ENCODE measurements around the gene HOXD1. TPM values are rescaled to one million over a fixed set of nuclear protein-coding genes. Genes with fewer than 3 reads are reported as not detected.

The HOXD1 gene
- total RNA-seq, 1 donor from 2014 or later: 9.8 TPM

DNA sequence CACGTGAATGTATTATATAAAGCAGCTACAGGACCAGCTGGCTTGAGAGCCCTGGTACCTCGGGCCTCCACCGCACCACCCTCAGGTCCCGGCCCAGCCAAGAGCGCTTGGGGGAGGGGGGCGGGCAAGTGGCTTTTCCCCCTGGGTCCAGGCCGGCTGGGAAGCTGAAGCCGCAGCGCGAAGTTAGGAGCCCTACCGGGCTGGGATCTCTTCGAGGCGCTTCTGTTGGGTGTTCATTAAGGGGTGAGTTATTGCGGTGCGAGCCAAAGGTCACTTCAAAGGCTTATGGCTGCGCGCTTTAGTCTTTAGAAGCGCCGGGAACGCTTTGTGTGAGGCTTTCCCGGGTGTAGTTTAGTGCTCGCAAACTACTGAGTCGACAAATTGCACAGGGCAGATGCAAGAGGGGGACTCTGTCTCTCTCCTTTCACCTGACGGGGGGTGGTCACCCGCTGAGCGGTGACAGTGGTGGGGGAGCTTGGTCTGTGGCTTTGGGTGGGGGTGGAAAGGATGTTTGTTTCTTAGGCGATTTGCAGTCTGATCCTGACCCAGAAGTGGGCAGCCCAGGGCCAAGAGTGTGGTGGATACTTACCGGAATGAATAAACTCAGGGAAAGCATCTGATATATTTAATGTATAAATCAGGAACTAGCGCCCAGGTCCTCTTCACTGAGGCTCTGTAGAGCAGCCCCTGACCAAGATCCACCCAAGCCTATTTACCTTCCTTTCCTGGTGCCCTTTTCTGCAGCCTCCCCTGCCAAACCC lies 25.4 kb upstream of the HOXD1 start:
- Histone ChIP-seq H3K9me3 (no peaks in the 10 kb centered on the region), H3K27ac (no peak overlapping the region), H3K4me3 (no peak overlapping the region), H3K27me3 (peaks cover 11% of the 10 kb centered on the region), H3K4me1 (peaks cover 0 to 11% of the 10 kb centered on the region in 2 donors), H3K36me3 (no peaks in the 10 kb centered on the region)
- intact Hi-C loops (cut with DNase I): no loop called here
- no peak for DNase-seq (ENCODE audit: low spot score in 2 of 2)
- TF ChIP-seq, protein P1, sequence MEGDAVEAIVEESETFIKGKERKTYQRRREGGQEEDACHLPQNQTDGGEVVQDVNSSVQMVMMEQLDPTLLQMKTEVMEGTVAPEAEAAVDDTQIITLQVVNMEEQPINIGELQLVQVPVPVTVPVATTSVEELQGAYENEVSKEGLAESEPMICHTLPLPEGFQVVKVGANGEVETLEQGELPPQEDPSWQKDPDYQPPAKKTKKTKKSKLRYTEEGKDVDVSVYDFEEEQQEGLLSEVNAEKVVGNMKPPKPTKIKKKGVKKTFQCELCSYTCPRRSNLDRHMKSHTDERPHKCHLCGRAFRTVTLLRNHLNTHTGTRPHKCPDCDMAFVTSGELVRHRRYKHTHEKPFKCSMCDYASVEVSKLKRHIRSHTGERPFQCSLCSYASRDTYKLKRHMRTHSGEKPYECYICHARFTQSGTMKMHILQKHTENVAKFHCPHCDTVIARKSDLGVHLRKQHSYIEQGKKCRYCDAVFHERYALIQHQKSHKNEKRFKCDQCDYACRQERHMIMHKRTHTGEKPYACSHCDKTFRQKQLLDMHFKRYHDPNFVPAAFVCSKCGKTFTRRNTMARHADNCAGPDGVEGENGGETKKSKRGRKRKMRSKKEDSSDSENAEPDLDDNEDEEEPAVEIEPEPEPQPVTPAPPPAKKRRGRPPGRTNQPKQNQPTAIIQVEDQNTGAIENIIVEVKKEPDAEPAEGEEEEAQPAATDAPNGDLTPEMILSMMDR (IDR thresholded peaks at IDR 0.05): no peak

DNA sequence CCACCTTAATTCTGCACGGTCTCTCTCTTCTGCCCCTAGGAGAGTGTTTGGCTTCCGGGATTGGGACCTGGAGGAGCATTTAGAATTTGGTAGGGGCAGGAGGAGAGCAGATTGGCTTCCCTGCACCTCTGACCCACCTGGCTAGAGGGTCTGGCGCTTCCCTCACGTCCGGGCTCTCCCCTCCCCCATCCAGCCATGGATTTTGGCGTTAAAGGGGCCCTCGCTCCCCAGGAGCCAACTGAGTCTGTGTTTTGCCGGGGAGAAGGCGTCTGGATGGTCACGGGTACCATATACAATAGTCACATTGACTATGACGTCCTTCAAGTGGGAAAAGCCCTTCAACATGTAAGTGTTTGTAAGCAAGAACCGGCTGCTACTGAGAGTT lies 24.8 kb upstream of the HOXD1 start:
- Histone ChIP-seq H3K27ac (no peak overlapping the region), H3K9me3 (no peaks in the 10 kb centered on the region), H3K27me3 (peaks cover 11% of the 10 kb centered on the region), H3K4me1 (peaks cover 0 to 11% of the 10 kb centered on the region in 2 donors), H3K36me3 (no peaks in the 10 kb centered on the region), H3K4me3 (no peak overlapping the region)
- no peak for DNase-seq (ENCODE audit: low spot score in 2 of 2)
- TF ChIP-seq, protein P1 (IDR thresholded peaks at IDR 0.05): no peak
- intact Hi-C loops (cut with DNase I): no loop called here

DNA sequence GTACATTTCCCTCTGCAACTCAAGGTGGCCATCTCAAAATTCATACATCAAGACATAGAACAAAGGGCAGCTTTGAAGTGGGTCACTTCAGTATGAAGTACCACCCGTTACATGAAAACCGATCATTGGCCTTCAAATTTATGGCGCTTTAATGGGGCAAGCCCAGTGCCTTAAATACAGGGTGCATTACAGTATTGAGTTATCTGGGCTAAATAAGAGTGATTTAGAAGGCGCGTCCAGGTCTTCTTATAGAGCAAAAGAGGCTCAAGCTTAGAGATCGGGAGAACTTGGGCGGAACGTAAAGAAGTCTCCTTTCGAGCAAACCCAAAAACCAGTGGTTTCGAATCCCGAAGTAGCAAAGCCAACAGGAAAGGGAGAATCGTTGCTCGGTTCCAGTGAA lies 24.3 kb upstream of the HOXD1 start:
- no peaks in the 10 kb centered on the region for H3K36me3 ChIP-seq
- H3K4me3 ChIP-seq: no peak overlapping the region
- H3K27me3 ChIP-seq: peaks cover 9% of the 10 kb centered on the region
- peaks cover 0 to 11% of the 10 kb centered on the region in 2 donors for H3K4me1 ChIP-seq
- H3K9me3 ChIP-seq: no peaks in the 10 kb centered on the region
- no peak overlapping the region for H3K27ac ChIP-seq
- TF ChIP-seq, protein P1 (IDR thresholded peaks at IDR 0.05): no peak
- intact Hi-C loops (cut with DNase I): no loop called here
- DNase-seq (ENCODE audit: low spot score in 2 of 2): no peak

DNA sequence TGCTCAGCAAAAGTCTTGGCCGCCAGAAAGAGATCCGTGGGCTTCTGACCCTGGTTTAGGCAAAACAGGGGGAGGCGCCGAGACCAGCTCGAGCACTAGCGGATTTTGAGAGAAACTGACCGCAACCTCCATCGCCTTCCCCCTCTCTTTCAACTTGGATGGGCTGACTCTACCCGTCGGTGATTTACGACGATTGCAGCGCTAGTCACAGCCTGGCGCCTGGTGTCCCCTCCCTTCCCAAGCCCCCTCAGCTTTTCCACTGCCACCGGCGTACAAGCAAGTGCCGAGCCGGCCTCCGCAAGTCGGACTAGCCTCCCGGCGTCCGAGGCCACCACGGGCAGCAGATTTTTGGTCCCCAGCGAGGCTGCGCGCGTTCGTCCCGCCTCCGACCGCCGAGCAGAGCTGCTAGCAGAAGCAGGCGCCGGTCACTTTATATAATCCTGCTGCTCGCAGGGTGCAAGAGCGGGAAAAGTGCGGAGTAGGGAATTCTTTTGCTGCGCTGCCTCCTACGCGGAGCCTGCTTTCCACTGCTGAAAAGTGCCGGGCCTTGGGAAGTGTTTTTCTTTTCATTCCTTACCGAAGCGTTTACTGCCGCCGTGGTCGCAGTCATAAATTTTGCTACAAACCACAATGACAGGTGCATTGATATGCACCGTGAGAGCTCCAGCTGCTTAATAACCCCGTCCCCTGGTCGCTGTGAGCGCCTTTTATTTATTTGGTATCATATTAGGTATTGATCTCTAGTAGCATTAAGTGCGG lies 23.7 kb upstream of the HOXD1 start:
- intact Hi-C loops (cut with DNase I): no loop called here
- DNase-seq (ENCODE audit: low spot score in 2 of 2): no peak
- Histone ChIP-seq H3K27me3 (peaks cover 7% of the 10 kb centered on the region), H3K27ac (no peak overlapping the region), H3K4me1 (peaks cover 0 to 7% of the 10 kb centered on the region in 2 donors), H3K9me3 (no peaks in the 10 kb centered on the region), H3K36me3 (no peaks in the 10 kb centered on the region), H3K4me3 (no peak overlapping the region)
- TF ChIP-seq, protein P1 (IDR thresholded peaks at IDR 0.05): no peak

DNA sequence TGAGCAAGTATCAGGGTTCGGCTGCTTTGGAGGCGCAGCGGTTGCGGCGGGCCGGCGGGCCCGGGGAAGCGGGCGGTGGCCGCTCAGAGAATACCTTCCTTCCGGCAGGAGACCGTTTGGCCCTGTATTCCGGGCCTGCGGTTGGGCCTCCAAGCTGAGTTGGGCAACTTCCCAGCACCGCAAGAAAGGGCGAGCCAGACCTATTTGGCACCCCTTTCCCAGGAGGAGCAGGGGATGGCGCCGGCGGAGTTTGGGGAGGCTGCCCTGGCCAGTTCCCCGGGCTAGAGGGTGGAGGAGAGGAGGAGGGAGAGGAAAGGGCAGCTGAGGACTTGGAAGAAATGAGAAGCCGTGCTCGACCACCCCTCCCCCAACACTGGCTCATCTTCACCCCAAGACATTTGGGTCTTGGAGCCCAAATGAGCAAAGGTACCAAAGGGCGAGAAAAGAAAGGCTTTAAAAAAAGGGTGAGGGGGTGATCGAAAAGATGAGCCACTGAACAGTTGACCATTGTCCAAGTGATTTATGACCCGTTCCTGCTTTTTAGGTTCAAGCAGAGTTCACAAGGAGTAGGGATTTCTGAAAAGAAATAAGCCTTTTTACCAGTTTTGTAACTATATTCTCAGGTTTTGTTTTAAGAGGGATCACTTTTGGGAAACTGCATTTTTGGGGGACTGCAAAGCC lies 23.0 kb upstream of the HOXD1 start:
- Histone ChIP-seq H3K9me3 (no peaks in the 10 kb centered on the region), H3K27me3 (no peaks in the 10 kb centered on the region), H3K4me1 (peaks cover 0 to 4% of the 10 kb centered on the region in 2 donors), H3K4me3 (no peak overlapping the region), H3K36me3 (no peaks in the 10 kb centered on the region), H3K27ac (no peak overlapping the region)
- TF ChIP-seq, protein P1 (IDR thresholded peaks at IDR 0.05): no peak
- intact Hi-C loops (cut with DNase I): no loop called here
- no peak for DNase-seq (ENCODE audit: low spot score in 2 of 2)
